HEK293T (cell line): Measurements from ENCODE around the gene GUCY1A2.
A peak's percentile ranks its signal among the peaks of the same experiment; 100 is the strongest.

Experiments
- CTCF ChIA-PET: fragments of 350-600 bp; formaldehyde crosslinking; extraction: SDS; loops from one replicate; lab custom pipeline; 2021; ENCODE audit warnings: antibody characterized with exemption, inconsistent platforms; lab: Yijun Ruan, JAX
- POLR2A ChIA-PET: fragments of 350-600 bp; formaldehyde crosslinking; extraction: SDS; loops from one replicate; lab custom pipeline; 2020; ENCODE audit warnings: antibody characterized with exemption, inconsistent platforms; lab: Yijun Ruan, JAX
- DNase-seq: peaks from one replicate; pipeline ENCODE4 v3.0.0; 2012; ENCODE audit warnings: mixed read lengths; ENCODE audit errors: extremely low spot score
- ARNT ChIP-seq: fragments of 450-650 bp; IDR thresholded peaks from 2 replicates; pipeline ENCODE4 v1.6.1; 2017; ENCODE audit warnings: mild to moderate bottlenecking
- BHLHE40 ChIP-seq: fragments of 450-650 bp; IDR thresholded peaks from 2 replicates; pipeline ENCODE4 v1.6.1; 2016; ENCODE audit warnings: mild to moderate bottlenecking, moderate library complexity, borderline replicate concordance
- CTBP1 ChIP-seq: fragments of 450-650 bp; IDR thresholded peaks from 2 replicates; pipeline ENCODE4 v1.6.1; 2016; ENCODE audit warnings: borderline replicate concordance
- ELF4 ChIP-seq: fragments of 450-650 bp; IDR thresholded peaks from 2 replicates; pipeline ENCODE4 v1.6.1; 2017; ENCODE audit warnings: antibody characterized with exemption
- FOXA1 ChIP-seq: fragments of 450-650 bp; IDR thresholded peaks from 2 replicates; pipeline ENCODE4 v1.6.1; 2016; ENCODE audit warnings: mild to moderate bottlenecking
- FOXK2 ChIP-seq: fragments of 450-650 bp; IDR thresholded peaks from 2 replicates; pipeline ENCODE4 v1.6.1; 2016; ENCODE audit warnings: mild to moderate bottlenecking
- FOXM1 ChIP-seq: fragments of 450-650 bp; IDR thresholded peaks from 2 replicates; pipeline ENCODE4 v1.6.1; 2017; ENCODE audit warnings: mild to moderate bottlenecking, borderline replicate concordance
- HDGF ChIP-seq: fragments of 450-650 bp; IDR thresholded peaks from 2 replicates; pipeline ENCODE4 v1.6.1; 2017; ENCODE audit warnings: antibody characterized with exemption, borderline replicate concordance
- L3MBTL2 ChIP-seq: fragments of 450-650 bp; conservative IDR thresholded peaks from 2 replicates; pipeline ENCODE4 v1.6.1; 2016; ENCODE audit warnings: mild to moderate bottlenecking
- LEF1 ChIP-seq: fragments of 450-650 bp; IDR thresholded peaks from 2 replicates; pipeline ENCODE4 v1.6.1; 2017; ENCODE audit warnings: mild to moderate bottlenecking, borderline replicate concordance
- NFRKB ChIP-seq: fragments of 450-650 bp; IDR thresholded peaks from 2 replicates; pipeline ENCODE4 v1.6.1; 2016; ENCODE audit warnings: mild to moderate bottlenecking, moderate library complexity
- SP1 ChIP-seq: fragments of 450-650 bp; IDR thresholded peaks from 2 replicates; pipeline ENCODE4 v1.6.1; 2017
- SUZ12 ChIP-seq: fragments of 450-650 bp; IDR thresholded peaks from 2 replicates; pipeline ENCODE4 v1.6.1; 2016; ENCODE audit warnings: mild to moderate bottlenecking
- TARDBP ChIP-seq: fragments of 450-650 bp; IDR thresholded peaks from 2 replicates; pipeline ENCODE4 v1.6.1; 2016
- ZNF384 ChIP-seq: fragments of 450-650 bp; IDR thresholded peaks from 2 replicates; pipeline ENCODE4 v1.6.1; 2016
- TF ChIP-seq, protein P1 (sequence below): fragments of 450-650 bp; IDR thresholded peaks from 2 replicates; pipeline ENCODE4 v1.6.1; 2016

Gene GUCY1A2

DNA sequence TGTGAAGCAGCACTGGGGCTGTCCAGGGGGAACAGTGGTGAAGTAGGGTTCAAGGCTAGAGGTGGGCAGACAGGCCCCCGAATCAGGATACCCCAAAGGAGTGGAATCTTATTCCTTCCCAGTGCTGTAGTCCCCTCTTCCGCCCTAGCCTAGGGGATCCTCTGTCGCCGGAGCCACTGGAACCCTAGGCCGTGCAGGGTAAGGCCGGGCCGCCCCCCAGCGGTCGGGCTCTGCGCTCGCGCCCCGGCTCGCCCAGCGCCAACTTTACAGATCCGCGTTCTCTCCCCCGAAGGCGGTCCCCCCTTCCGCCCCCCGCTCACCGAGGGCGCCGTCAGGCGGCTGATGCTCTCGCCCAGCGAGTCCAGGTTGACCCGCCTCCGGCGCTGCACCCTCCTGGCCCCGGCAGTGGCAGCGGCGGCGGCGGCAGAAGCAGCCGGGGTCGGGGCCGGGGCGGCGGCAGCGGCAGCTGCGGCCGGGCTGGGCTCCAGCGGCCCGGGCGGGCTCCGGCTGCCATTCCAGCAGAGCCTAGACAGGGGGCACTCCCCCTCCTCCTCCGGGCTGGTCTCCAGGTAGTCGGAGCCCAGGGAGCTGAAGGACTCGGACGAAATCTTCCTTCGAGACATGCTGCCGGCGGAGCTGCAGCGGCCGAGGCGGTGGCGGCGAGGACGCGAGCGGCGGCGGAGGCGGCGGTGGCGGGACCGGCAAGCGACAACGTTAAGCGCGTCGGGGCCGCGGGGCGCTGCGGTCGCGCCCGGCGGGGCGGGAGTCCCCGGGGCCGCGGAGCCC lies 650 bp downstream of the GUCY1A2 start:
- ChIA-PET CTCF (interaction anchor here (0.7 to 1.1 kb wide), 2 partner anchors 17 to 289 kb away, joined by 3 read pairs; no protein-coding TSS in a partner anchor), POLR2A (no interaction called here)
- DNase-seq = peak; percentile 59
- TF ChIP-seq, protein P1, sequence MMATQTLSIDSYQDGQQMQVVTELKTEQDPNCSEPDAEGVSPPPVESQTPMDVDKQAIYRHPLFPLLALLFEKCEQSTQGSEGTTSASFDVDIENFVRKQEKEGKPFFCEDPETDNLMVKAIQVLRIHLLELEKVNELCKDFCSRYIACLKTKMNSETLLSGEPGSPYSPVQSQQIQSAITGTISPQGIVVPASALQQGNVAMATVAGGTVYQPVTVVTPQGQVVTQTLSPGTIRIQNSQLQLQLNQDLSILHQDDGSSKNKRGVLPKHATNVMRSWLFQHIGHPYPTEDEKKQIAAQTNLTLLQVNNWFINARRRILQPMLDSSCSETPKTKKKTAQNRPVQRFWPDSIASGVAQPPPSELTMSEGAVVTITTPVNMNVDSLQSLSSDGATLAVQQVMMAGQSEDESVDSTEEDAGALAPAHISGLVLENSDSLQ = no peak
- no peak for TF ChIP-seq BHLHE40
- TF ChIP-seq ARNT = no peak
- no peak for TF ChIP-seq NFRKB

DNA sequence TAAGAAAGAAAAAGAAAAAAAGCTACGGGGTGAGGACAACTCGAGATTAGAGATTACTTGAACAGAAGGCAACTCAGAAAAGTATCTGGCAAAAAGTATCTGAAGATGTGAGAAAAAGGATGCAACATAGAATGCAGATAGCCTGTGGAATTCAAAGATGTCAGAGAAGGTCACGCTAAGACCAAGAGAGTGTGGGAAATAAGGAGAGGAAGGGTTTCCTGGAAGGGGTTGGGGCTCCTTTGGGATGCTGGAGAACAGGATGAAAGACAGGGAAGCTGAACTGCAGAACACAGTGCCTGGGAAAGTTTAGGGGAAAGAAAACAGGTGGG lies 1.2 kb downstream of the GUCY1A2 start:
- ChIA-PET CTCF (interaction anchor here (0.7 to 1.1 kb wide), 3 partner anchors 17 to 402 kb away, joined by 3 read pairs; no protein-coding TSS in a partner anchor), POLR2A (no interaction called here)
- no peak for TF ChIP-seq HDGF
- TF ChIP-seq ARNT = no peak
- TF ChIP-seq LEF1 = no peak
- no peak for TF ChIP-seq CTBP1
- TF ChIP-seq TARDBP = no peak
- no peak for TF ChIP-seq FOXK2
- TF ChIP-seq SUZ12 = no peak
- TF ChIP-seq ZNF384 = no peak
- no peak for TF ChIP-seq SP1
- no peak for TF ChIP-seq L3MBTL2
- TF ChIP-seq FOXA1 = no peak
- TF ChIP-seq, protein P1 = no peak
- TF ChIP-seq ELF4 = no peak
- no peak for TF ChIP-seq NFRKB
- no peak for TF ChIP-seq BHLHE40
- TF ChIP-seq FOXM1 = no peak
- DNase-seq = no peak

DNA sequence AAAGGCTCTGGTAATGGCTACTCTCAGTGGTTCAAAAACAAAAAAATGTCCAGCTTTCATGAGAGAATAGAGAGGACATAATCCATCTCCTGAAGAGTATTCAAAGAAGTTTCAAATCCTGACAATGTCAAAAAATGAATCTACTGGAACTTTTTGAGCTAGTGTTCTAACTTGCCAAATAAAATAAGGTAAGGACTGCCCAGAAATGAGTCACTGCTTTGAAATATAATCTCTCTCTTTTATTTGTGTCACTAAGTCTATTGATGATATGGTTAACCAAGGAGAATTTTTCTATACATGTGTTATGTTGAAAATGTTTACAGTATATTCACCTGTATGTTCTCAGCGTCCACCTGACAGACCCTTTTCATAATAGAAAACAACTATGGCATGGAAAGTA lies 3.4 kb downstream of the GUCY1A2 start:
- POLR2A ChIA-PET = interaction anchor here (1.1 kb wide), 1 partner anchor 29 kb away, joined by 3 read pairs; no protein-coding TSS in a partner anchor
- no peak for TF ChIP-seq ZNF384
- no peak for TF ChIP-seq ELF4
- TF ChIP-seq NFRKB = no peak

DNA sequence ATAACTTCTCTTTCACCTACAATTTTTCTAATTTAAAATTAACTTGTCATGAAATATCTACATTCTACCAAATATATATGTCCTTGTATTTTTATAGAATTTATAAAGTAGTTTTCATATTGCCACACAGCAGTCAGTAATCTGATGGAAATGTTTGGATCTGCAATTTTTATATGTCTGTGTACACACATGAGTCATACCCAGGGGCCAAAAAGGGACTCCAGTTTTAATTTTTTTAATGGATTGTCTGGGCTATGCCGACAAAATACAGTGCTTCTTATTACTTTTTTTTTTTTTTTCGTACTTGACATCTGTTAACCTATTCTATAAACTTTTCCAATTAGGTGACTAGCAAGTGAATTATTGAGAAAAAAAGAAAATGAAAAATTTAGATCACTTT lies 6.3 kb downstream of the GUCY1A2 start:
- ChIA-PET POLR2A (no interaction called here), CTCF (no interaction called here)
- no peak for DNase-seq
- TF ChIP-seq HDGF = no peak

More for the DNA sequence above, 3.4 kb downstream of the GUCY1A2 start:
- CTCF ChIA-PET = interaction anchor here (0.6 to 0.8 kb wide), 2 partner anchors 50 to 297 kb away, joined by 3 to 5 read pairs; no protein-coding TSS in a partner anchor
- no peak for DNase-seq

DNA sequence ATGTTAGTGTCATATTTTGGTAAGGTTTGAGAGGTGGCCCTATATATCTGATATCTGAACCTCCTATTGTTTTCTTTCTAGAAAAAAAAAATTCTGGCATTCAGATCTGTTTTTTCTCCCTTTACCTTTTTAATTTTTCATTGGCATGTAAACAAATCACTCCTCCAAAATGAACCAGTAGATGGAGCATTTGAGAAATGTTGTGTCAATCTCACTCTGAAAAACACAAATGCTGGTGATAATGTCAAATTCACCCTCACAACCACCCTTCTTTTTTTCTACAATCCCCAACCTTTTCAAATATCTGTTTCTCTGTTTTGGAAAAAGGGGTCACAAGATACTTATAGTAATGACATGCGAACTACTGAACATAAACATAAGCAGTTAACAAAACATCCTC lies 9.1 kb downstream of the GUCY1A2 start:
- TF ChIP-seq BHLHE40 (no peak), SUZ12 (no peak), HDGF (no peak), TARDBP (no peak), FOXM1 (no peak), LEF1 (no peak), NFRKB (no peak), ELF4 (no peak)
- TF ChIP-seq, protein P1 = 0 out of 2 replicates have a peak, but pooled peaks have one; percentile 4
- ChIA-PET CTCF (no interaction called here), POLR2A (no interaction called here)
- no peak for DNase-seq

DNA sequence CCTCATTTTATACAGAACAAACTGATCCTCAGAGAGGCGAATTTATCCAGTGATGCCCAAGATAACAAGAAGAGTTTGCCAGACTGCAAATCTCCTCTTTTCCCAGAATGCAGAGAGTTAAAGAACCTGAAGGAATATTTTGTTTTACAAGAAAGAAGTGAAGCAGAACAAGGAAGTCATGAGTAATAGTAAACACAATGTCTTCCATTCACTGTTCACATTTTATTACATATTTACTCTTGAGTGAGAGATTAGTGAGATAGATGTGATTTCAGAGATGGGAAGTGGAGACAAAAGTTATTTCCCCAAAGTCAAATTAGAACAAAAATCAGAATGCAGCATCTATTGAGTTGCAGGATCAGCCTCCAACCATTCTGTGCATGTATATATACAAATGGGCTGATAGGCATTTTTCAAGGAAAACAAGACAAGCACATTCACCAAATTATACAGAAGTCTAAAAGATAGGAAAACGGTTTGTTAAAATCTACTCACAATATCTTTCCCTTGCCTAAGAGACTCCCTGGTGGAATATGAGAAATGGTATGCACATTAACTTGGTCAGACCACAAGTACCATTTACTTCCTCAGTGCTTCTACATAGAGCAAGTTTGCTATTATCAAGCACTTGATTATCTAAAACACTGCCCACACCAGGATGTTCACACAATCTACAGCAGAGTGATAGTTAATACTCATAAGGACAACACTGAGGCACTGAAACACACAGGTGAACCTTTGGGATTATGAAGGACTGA lies 12.0 kb downstream of the GUCY1A2 start:
- DNase-seq = no peak
- TF ChIP-seq SUZ12 (no peak), ZNF384 (no peak), BHLHE40 (no peak), ARNT (no peak), FOXK2 (no peak), FOXA1 (no peak), SP1 (no peak)
- ChIA-PET CTCF (no interaction called here), POLR2A (no interaction called here)

DNA sequence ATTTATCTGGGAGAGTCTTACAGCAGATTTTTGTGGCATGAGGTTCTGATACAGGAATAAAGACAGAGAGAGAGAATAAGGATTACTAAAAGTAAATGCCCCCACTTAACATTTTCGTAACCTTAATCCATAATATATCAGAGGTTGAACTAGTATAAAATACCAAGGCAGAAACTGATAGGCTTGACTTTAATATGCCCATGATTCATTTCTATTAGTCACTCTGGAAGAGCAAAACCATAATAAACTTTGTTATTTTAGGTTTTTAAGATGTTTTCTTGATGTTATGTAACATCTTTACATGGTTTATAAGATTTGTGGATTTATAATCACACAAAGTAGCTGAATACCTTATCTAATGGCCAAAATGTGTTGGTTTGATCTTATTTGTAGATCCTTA lies 19.1 kb downstream of the GUCY1A2 start:
- no peak for TF ChIP-seq FOXM1
- no peak for TF ChIP-seq SUZ12
- no peak for TF ChIP-seq SP1
- TF ChIP-seq ARNT = no peak
- TF ChIP-seq FOXA1 = no peak
- TF ChIP-seq, protein P1 = no peak
- no peak for TF ChIP-seq FOXK2
- TF ChIP-seq TARDBP = no peak
- TF ChIP-seq HDGF = no peak
- no peak for TF ChIP-seq L3MBTL2
- ChIA-PET CTCF (interaction anchor here (1.0 kb wide), 1 partner anchor 38 kb away, joined by 3 read pairs; no protein-coding TSS in a partner anchor), POLR2A (no interaction called here)
- DNase-seq = no peak
